AG10803 (cell line): Measurements from ENCODE around the gene RANBP17.
"Not testable (repeated sequence)": the region's sequence is repeated elsewhere in the genome, so short reads cannot be mapped to it uniquely, and the experiment has no call there.

Experiments used
- DNase-seq: peaks from one replicate; pipeline ENCODE4 v3.0.0; 2010; ENCODE audit warnings: low read depth
- H3K4me3 ChIP-seq: 2 replicates; pipeline ENCODE4 v1.5.1; 2011; ENCODE audit warnings: mild to moderate bottlenecking, low read length, control low read depth
- TF ChIP-seq, protein P1 (sequence below): conservative IDR thresholded peaks from 2 replicates; pipeline ENCODE4 v1.5.1; 2011; ENCODE audit warnings: mild to moderate bottlenecking, low read length, control low read depth, inconsistent platforms

RANBP17 gene

DNA sequence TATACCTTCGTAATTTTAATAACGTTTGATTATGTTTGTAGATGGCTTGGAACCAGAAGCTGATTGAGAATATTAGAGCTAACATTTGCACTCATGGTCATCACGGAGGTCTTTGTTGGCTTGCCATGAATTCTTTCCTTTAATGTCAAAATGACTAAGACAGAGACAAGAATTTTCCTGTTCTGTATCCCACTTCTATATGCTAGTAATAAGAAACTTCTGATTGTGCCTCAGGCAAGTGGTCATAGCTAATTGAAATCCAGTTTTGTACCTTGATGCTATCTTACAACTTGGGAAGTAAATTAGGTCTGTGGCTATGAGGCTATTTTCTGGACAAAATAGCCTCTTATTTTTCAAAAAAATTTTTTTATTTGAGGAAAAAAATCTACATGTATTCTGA, 167.6 kb downstream of the RANBP17 start:
- DNase-seq: no peak
- no peak overlapping the region for H3K4me3 ChIP-seq
- TF ChIP-seq, protein P1, sequence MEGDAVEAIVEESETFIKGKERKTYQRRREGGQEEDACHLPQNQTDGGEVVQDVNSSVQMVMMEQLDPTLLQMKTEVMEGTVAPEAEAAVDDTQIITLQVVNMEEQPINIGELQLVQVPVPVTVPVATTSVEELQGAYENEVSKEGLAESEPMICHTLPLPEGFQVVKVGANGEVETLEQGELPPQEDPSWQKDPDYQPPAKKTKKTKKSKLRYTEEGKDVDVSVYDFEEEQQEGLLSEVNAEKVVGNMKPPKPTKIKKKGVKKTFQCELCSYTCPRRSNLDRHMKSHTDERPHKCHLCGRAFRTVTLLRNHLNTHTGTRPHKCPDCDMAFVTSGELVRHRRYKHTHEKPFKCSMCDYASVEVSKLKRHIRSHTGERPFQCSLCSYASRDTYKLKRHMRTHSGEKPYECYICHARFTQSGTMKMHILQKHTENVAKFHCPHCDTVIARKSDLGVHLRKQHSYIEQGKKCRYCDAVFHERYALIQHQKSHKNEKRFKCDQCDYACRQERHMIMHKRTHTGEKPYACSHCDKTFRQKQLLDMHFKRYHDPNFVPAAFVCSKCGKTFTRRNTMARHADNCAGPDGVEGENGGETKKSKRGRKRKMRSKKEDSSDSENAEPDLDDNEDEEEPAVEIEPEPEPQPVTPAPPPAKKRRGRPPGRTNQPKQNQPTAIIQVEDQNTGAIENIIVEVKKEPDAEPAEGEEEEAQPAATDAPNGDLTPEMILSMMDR: no peak

DNA sequence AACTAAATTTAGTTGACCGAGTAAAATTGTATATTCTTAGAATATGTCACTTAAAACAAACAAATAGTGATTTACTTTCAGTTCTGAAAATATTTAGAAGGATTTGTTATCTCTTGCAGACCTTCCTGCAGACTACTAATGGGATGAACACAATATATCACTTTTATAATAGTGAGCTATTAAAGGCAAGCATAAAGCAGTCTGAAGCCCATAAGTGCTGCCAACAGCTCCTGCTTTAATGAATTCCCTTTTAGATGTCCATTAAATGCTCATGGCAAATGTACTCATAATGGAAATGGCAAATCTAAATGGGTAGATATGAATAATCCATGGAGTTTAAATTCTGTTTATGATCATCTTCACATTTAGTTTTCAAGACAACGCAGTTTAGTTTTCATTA, 170.2 kb downstream of the RANBP17 start:
- no peak for DNase-seq
- TF ChIP-seq, protein P1: no peak
- H3K4me3 ChIP-seq: no peak overlapping the region

DNA sequence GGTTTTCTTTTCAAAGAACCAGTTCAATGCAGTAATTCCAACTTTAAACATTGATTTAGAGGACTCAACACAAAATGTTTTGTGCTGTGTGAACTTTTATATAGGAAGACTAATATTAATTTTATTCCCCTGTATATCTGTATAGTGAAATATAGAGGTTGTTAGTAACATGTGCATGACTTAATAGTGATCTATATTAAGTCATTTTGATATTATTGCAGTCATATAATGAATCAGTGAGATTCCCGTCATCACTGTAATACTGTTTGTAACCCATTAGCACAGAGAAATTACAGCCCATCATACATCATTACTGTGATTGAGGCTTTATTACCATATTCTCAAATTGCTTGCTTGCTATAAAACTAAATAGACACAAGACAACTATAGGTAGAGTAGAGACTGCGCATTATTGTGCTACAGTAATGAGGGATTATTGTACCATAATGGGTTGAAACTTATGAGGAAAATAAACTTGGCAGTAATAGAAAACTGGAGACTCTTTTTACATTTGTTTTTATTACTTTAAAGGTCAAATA, 170.7 kb downstream of the RANBP17 start:
- H3K4me3 ChIP-seq: no peak overlapping the region
- TF ChIP-seq, protein P1: no peak
- DNase-seq: no peak

DNA sequence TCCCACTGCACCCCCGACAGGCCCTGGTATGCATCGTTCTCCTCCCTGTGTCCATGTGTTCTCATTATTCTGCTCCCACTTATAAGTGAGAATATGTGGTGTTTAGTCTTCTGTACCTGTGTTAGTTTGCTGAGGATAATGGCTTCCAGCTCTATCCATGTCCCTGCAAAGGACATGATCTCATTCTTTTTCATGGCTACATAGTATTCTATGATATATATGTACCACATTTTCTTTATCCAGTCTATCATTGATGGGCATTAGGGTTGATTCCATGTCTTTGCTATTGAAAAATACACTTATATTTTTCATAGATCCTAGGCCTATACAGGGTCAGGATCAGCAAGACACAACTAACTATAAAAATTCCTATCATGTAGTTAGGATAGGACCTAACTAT, 180.1 kb downstream of the RANBP17 start:
- H3K4me3 ChIP-seq, DNase-seq: not testable (repeated sequence)

DNA sequence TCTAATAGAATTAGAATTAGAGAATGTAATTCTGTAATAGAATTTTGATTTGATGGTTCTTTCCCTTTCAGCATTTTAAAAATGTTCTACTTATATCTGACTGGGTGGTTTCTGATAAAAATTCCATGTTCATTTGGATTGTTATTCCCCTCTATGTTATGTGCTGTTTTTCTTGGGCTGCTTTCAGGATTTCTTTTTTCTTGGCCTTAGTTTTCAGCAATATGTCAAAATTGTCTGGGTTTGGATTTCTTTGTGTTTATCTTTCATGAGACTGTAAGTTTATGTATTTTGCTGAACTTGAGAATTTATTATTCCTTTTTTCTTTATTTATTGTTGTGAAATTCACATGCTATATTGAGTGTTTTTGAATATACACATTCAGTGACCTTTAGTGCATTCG, 189.1 kb downstream of the RANBP17 start:
- no peak overlapping the region for H3K4me3 ChIP-seq
- TF ChIP-seq, protein P1: no peak

DNA sequence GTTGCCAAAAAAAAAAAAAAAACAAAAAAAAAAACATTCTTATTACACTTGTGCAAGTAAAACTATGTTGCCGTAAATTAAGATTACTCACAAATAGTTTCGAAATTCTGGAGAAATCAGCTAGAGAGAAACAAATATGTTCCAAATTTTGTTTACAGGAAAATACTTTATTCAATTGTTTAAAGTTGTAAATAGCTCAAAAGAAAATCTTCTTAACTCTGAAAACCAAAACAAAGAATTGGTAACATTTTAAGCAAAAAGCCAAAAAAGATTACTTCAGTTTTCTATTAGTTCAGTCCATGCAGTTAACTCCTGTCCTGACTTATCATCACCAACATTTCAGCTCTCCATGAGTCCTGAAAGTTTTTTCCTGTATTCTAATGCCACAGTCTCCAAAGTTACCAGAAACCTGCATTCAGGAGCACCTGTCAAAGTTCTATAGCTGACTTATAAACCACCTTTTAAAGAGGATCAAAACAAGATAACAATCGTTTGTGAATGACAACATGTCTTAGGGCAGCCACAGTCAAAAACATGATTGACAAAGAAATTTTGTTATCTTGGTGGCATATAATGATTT, 194.1 kb downstream of the RANBP17 start:
- DNase-seq: peak; percentile 3

More for the DNA sequence above, 189.1 kb downstream of the RANBP17 start:
- DNase-seq: no peak

DNA sequence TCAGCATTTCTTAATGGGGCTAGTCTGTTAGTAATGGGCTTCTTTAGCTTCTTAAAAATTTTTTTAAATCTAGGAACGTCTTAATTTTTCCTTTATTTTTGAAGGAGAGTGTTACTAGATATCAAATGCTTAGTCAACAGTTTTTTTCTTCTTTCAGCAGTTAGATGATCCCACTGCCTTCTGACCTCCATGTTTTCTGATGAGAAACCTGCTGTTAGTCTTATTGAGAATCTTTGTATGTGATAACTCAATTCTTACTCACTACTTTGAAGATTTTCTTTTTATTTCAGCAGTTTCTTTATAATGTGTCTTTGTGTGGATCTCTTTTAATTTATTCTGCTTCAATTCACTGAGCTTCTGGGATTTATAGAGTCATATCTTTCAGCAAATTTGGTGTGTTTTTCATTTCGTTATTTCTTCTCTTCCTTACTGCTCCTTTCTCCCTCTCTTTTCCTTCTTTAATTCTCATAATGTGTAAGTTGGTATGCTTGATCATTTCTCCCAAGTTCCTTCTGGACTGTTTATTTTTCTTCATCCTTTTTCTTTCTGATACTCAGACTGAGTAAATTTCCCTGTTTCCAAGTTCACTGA, 205.8 kb downstream of the RANBP17 start:
- no peak overlapping the region for H3K4me3 ChIP-seq
- no peak for DNase-seq
- TF ChIP-seq, protein P1: no peak

More for the DNA sequence above, 194.1 kb downstream of the RANBP17 start:
- no peak overlapping the region for H3K4me3 ChIP-seq
- TF ChIP-seq, protein P1: no peak
